ENCODE results near the gene UBTD2. TPM values are rescaled to one million over a fixed set of nuclear protein-coding genes. Genes with fewer than 3 reads are reported as not detected.
A peak's percentile ranks its signal among the peaks of the same experiment; 100 is the strongest.
"Not testable (repeated sequence)": the region's sequence is repeated elsewhere in the genome, so short reads cannot be mapped to it uniquely, and the experiment has no call there.

The UBTD2 gene
- 24.1 and 26.8 TPM in 2 replicates for total RNA-seq (2014; rRNA removed; shearing (Covaris generic))

GRCh38 chr5:172283020-172283861, at the start of gene UBTD2:
UBTD2 (minus strand) TSS chr5:172283764; CDS start chr5:172283665, 99 bp downstream.
- peak; percentile 77 for DNase-seq (ENCODE audit: low read depth)

- not testable (repeated sequence) for DNase-seq (ENCODE audit: low read depth)
These were observed 43.3 kb upstream of the UBTD2 start for GRCh38 chr5:172326901-172327300.

- no peak for DNase-seq (ENCODE audit: low read depth)
These were observed 41.9 kb upstream of the UBTD2 start for GRCh38 chr5:172325452-172325851.

GRCh38 chr5:172322028-172322965, 38.7 kb upstream of the UBTD2 start:
- DNase-seq (ENCODE audit: low read depth), result peak; percentile 31

GRCh38 chr5:172321593-172321992, 38.0 kb upstream of the UBTD2 start:
- no peak for DNase-seq (ENCODE audit: low read depth)

- DNase-seq (ENCODE audit: low read depth), result peak; percentile 37
These were observed 36.3 kb upstream of the UBTD2 start for GRCh38 chr5:172319708-172320441.

GRCh38 chr5:172315587-172316493, 32.3 kb upstream of the UBTD2 start:
- DNase-seq (ENCODE audit: low read depth), result no peak

GRCh38 chr5:172313915-172314314, 30.4 kb upstream of the UBTD2 start:
- no peak for DNase-seq (ENCODE audit: low read depth)

GRCh38 chr5:172312286-172312685, 28.7 kb upstream of the UBTD2 start:
- DNase-seq (ENCODE audit: low read depth), result no peak

- peak; percentile 68 for DNase-seq (ENCODE audit: low read depth)
These were observed 28.0 kb upstream of the UBTD2 start for GRCh38 chr5:172311605-172312004.

- DNase-seq (ENCODE audit: low read depth), result no peak
These were observed 27.5 kb upstream of the UBTD2 start for GRCh38 chr5:172311026-172311425.

- DNase-seq (ENCODE audit: low read depth), result no peak
These were observed 21.8 kb upstream of the UBTD2 start for GRCh38 chr5:172305380-172305779.

- DNase-seq (ENCODE audit: low read depth), result no peak
These were observed 20.2 kb upstream of the UBTD2 start for GRCh38 chr5:172303572-172304335.

- no peak for DNase-seq (ENCODE audit: low read depth)
These were observed 19.6 kb upstream of the UBTD2 start for GRCh38 chr5:172303162-172303561.

GRCh38 chr5:172302047-172302710, 18.6 kb upstream of the UBTD2 start:
- peak; percentile 64 for DNase-seq (ENCODE audit: low read depth)

GRCh38 chr5:172299916-172300439, 16.4 kb upstream of the UBTD2 start:
- peak; percentile 58 for DNase-seq (ENCODE audit: low read depth)

GRCh38 chr5:172294831-172295230, 11.3 kb upstream of the UBTD2 start:
- DNase-seq (ENCODE audit: low read depth), result no peak

- DNase-seq (ENCODE audit: low read depth), result no peak
These were observed 10.3 kb upstream of the UBTD2 start for GRCh38 chr5:172293745-172294342.

Measured in RPMI7951 (cell line).